K562 (cell line): Measurements from ENCODE around the gene CNFN.
A peak's percentile ranks its signal among the peaks of the same experiment; 100 is the strongest.

Experiments
- ADNP ChIP-seq: fragments of 200-800 bp; sonication (Bioruptor generic); IDR thresholded peaks from 2 replicates; pipeline ENCODE4 v1.6.1; 2016; ENCODE audit warnings: missing genetic modification characterization, missing compliant biosample characterization
- BRCA1 ChIP-seq, 2 experiments: fragments of 450-650 bp in 1 of 2; sonication (generic) in 1 of 2; formaldehyde crosslinking in 1 of 2; IDR thresholded peaks; 2 replicates each; pipeline versions ENCODE4 v1.5.0 to v1.6.1; 2017 to 2020; ENCODE audit warnings: mild to moderate bottlenecking in 1 of 2, missing genetic modification reagents in 1 of 2
- ESRRA ChIP-seq: fragments of 450-650 bp; IDR thresholded peaks from 2 replicates; pipeline ENCODE4 v1.6.1; 2014; ENCODE audit warnings: low read depth, mild to moderate bottlenecking, moderate library complexity, borderline replicate concordance
- HNRNPH1 ChIP-seq: fragments of 200-400 bp; formaldehyde crosslinking; optimal IDR thresholded peaks from 2 replicates; pipeline ENCODE3; 2017; ENCODE audit warnings: low read depth, mild to moderate bottlenecking, low read length, moderate library complexity
- MXD1 ChIP-seq: fragments of 250-450 bp; sonication (Bioruptor Pico); IDR thresholded peaks from 2 replicates; pipeline ENCODE4 v1.8.0; 2021; ENCODE audit warnings: borderline replicate concordance, mild to moderate bottlenecking, moderate library complexity; ENCODE audit not compliant: poor library complexity, severe bottlenecking
- PHB2 ChIP-seq: fragments of 450-650 bp; IDR thresholded peaks from 2 replicates; pipeline ENCODE4 v1.6.1; 2017; ENCODE audit warnings: low read depth
- POLR2A ChIP-seq: fragments of 450-650 bp; conservative IDR thresholded peaks from 2 replicates; pipeline ENCODE4 v1.6.1; 2016
- RBM34 ChIP-seq: fragments of 200-400 bp; formaldehyde crosslinking; IDR thresholded peaks from 2 replicates; pipeline ENCODE4 v1.6.1; 2018; ENCODE audit warnings: low read length, borderline replicate concordance; ENCODE audit not compliant: insufficient read depth
- SPI1 ChIP-seq: IDR thresholded peaks from 2 replicates; pipeline ENCODE4 v1.6.1; 2011; ENCODE audit warnings: low read depth, low read length, control low read depth, borderline replicate concordance
- TF ChIP-seq, protein P1 (sequence below): sonication (generic); formaldehyde crosslinking; IDR thresholded peaks from 2 replicates; pipeline ENCODE4 v1.9.0; 2022; ENCODE audit warnings: mild to moderate bottlenecking, missing genetic modification reagents

DNA sequence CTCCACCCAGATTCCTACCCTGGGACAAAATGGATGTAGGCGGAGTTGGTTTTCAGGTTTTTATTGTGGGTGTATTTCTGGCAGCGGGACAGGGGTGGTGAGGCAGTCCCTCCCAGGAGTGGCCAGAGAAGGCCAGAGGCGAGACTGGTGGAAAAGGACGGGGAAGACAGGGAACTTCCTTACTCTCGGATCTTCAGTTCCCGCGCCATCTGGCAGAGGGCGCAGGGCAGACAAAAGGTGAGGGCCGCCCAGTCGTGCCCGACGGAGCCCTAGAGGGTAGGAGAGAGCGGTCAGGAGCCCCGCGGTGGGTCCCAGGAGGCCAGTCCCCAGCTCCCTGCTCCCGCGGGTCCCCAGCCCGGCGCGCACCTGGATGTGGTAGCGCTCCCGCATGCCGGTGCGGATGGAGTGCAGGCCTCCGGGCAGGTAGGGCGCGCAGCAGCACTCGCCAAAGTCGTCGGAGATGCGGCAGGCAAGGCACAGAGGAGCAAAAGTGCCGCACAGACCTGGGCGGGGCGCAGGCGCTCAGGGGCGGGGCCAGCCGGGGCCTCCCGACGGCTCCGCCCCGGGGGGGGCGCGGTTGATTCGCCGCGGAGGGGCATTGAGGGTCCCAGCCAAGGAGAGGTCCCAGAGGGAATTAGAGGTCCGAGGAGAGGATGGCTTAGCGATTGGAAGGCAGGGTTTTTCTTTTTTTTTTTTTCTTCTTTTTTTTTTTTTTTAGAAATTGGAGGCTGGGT, 3.0 kb downstream of the CNFN start:
- no peak for TF ChIP-seq ADNP (tag)
- peak; percentile 28; the same call in 1 of the 2 replicates for TF ChIP-seq SPI1
- TF ChIP-seq, protein P1, sequence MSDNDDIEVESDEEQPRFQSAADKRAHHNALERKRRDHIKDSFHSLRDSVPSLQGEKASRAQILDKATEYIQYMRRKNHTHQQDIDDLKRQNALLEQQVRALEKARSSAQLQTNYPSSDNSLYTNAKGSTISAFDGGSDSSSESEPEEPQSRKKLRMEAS (CRISPR knock-in tag): peak; percentile 42; the same call in 1 of the 2 replicates
- TF ChIP-seq ESRRA: peak; percentile 57; the same call in 1 of the 2 replicates
- no peak for TF ChIP-seq PHB2
- no peak for TF ChIP-seq HNRNPH1
- no peak for TF ChIP-seq BRCA1 (IDR thresholded peaks at IDR 0.05)
- no peak for TF ChIP-seq BRCA1 (CRISPR knock-in tag; IDR thresholded peaks at IDR 0.05)
- TF ChIP-seq POLR2A: no peak
- TF ChIP-seq RBM34: no peak
- no peak for TF ChIP-seq MXD1
